Calu3 (cell line): ENCODE data around the gene MSI2. TPM values are rescaled to one million over a fixed set of nuclear protein-coding genes. Genes with fewer than 3 reads are reported as not detected.

Experiments
- BruUV-seq: library from RNA; stranded (reverse); fragments of 400-500 nt; replicated peaks from 2 replicates; lab custom pipeline; 2021; lab: Mats Ljungman, UMichigan
- CTCF ChIA-PET: fragments of 300-600 bp; sonication (Branson Sonifier 250); formaldehyde crosslinking; loops from one replicate; lab custom pipeline; 2022; ENCODE audit warnings: antibody characterized with exemption; lab: Charles Lee
- DNase-seq: peaks from one replicate; pipeline ENCODE4 v3.0.0; 2022
- H3K27ac Mint-ChIP-seq: one replicate; pipeline ENCODE4 v1.8.0; 2022; ENCODE audit warnings: mixed read lengths; ENCODE audit not compliant: unreplicated experiment
- H3K27me3 Mint-ChIP-seq: one replicate; pipeline ENCODE4 v1.8.0; 2022; ENCODE audit warnings: mixed read lengths; ENCODE audit not compliant: unreplicated experiment
- H3K36me3 Mint-ChIP-seq: one replicate; pipeline ENCODE4 v1.8.0; 2022; ENCODE audit warnings: mild to moderate bottlenecking, moderate library complexity, mixed read lengths; ENCODE audit not compliant: insufficient read depth, unreplicated experiment
- H3K4me1 Mint-ChIP-seq: one replicate; pipeline ENCODE4 v1.8.0; 2022; ENCODE audit warnings: mild to moderate bottlenecking, low read depth, mixed read lengths; ENCODE audit not compliant: unreplicated experiment
- H3K4me3 Mint-ChIP-seq: one replicate; pipeline ENCODE4 v1.8.0; 2022; ENCODE audit warnings: mild to moderate bottlenecking, low read depth, moderate library complexity, mixed read lengths; ENCODE audit not compliant: unreplicated experiment
- H3K9me3 Mint-ChIP-seq: one replicate; pipeline ENCODE4 v1.8.0; 2022; ENCODE audit warnings: low read depth, mixed read lengths; ENCODE audit not compliant: unreplicated experiment
- intact Hi-C: fragments of 100-400 bp; cut with micrococcal nuclease; formaldehyde crosslinking; loops from one replicate; pipeline ENCODE4 v1.10.0; 2022; ENCODE audit not compliant: unreplicated experiment
- total RNA-seq: library from RNA; stranded (reverse); gene quantifications from 2 replicates; pipeline ENCODE4 v1.2.3, GENCODE V29; 2022
- TF ChIP-seq, protein P1 (sequence below): fragments of 200-600 bp; IDR thresholded peaks from one replicate; pipeline ENCODE4 v1.8.0; 2022; ENCODE audit warnings: antibody characterized with exemption; ENCODE audit not compliant: unreplicated experiment

Gene MSI2
- total RNA-seq, 1 experiment from 2014 or later: 66.4 TPM

DNA sequence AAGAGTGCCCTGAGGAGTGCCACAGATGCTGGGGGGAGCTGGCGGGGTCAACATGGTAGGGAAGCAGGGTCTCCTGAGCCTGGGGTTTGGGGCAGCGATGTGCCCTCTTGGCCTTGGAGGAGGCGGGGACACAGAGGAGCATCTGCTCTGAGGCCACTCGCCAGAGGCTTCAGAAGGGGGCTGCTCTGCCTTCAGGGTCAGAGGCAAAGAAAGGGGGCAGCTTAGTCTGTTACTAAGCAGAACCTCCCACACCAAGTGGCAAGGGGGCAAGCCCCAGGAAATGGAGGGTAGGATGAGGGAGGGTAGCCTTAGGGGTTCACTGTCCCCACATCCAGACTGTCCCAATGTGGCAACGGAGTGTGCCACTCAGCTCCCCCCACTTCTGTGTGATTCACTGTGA lies 470.5 kb downstream of the MSI2 start:
- no peaks in the 10 kb centered on the region for H3K36me3 Mint-ChIP-seq
- peaks cover 88% of the 10 kb centered on the region for H3K27me3 Mint-ChIP-seq
- no peak for DNase-seq
- H3K27ac Mint-ChIP-seq: no peak overlapping the region
- H3K4me3 Mint-ChIP-seq: no peak overlapping the region
- TF ChIP-seq, protein P1, sequence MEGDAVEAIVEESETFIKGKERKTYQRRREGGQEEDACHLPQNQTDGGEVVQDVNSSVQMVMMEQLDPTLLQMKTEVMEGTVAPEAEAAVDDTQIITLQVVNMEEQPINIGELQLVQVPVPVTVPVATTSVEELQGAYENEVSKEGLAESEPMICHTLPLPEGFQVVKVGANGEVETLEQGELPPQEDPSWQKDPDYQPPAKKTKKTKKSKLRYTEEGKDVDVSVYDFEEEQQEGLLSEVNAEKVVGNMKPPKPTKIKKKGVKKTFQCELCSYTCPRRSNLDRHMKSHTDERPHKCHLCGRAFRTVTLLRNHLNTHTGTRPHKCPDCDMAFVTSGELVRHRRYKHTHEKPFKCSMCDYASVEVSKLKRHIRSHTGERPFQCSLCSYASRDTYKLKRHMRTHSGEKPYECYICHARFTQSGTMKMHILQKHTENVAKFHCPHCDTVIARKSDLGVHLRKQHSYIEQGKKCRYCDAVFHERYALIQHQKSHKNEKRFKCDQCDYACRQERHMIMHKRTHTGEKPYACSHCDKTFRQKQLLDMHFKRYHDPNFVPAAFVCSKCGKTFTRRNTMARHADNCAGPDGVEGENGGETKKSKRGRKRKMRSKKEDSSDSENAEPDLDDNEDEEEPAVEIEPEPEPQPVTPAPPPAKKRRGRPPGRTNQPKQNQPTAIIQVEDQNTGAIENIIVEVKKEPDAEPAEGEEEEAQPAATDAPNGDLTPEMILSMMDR: no peak
- intact Hi-C loops: no loop called here
- no peaks in the 10 kb centered on the region for H3K4me1 Mint-ChIP-seq
- no peaks in the 10 kb centered on the region for H3K9me3 Mint-ChIP-seq
- BruUV-seq: no TSS peak
- CTCF ChIA-PET: no interaction called here

DNA sequence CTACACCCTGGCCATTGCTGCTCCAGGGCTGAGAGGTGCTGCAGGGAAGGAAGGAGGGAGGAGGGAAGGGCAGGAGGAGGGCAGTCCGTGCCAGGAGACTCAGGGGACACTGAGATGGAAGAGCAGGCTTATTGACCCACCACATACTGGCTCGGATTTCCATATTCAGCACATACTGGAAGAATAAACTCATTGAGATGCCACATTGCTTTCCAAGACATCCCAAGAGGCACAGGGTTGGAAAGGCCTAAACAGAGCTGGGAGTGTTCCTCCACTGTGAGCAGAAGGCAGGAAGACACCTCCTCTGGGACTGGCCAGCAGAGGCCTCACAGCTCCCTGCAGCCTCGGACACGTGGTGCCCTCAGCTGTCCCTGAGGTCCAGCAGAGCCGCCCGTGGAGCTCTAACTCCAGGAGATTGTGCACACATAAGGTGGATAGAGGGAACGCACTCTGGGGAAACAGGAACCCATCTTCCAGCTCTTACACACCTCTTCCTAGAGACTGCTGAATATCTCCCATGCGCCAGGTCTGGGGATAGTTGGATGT lies 471.4 kb downstream of the MSI2 start:
- intact Hi-C loops: no loop called here
- BruUV-seq: no TSS peak
- DNase-seq: no peak
- CTCF ChIA-PET: no interaction called here
- Mint-ChIP-seq H3K4me1 (no peaks in the 10 kb centered on the region), H3K27ac (no peak overlapping the region), H3K27me3 (peaks cover 82% of the 10 kb centered on the region), H3K36me3 (no peaks in the 10 kb centered on the region), H3K9me3 (no peaks in the 10 kb centered on the region), H3K4me3 (no peak overlapping the region)
- TF ChIP-seq, protein P1: no peak

DNA sequence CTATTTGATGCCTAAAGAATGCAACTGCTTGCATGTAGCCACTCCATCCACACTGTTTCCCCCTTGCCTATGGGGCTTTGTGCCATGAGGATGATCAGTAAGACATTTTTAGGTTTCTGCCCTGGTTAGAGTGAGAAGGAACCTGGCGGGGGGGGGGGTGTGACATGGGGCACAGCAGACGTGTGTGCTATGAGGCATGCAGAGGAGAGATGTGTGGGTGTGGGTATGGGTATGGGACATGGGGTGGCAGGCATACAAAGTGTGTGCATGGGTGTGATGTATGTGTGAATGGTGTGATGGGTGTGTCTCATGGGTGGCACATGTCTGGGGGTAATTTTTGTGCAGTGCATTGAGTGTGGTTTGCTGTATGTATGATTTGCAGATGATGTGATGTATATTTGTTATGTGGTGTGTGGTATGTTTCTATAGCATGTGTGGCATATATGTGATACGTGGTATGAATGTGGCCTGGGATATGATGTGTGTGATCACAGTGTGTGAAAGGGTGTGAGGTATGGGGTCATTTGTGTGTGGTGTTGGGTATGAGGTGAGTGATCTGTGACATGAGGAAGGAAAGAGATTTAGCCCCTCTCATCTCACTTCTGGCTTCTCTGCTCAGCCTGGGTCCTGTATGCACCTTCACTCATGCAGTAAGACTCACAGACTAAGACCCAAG lies 473.8 kb downstream of the MSI2 start:
- no peaks in the 10 kb centered on the region for H3K9me3 Mint-ChIP-seq
- H3K4me3 Mint-ChIP-seq: no peak overlapping the region
- intact Hi-C loops: no loop called here
- no peak overlapping the region for H3K27ac Mint-ChIP-seq
- no TSS peak for BruUV-seq
- no peaks in the 10 kb centered on the region for H3K36me3 Mint-ChIP-seq
- H3K27me3 Mint-ChIP-seq: peaks cover 88% of the 10 kb centered on the region
- no peak for DNase-seq
- TF ChIP-seq, protein P1: no peak
- H3K4me1 Mint-ChIP-seq: no peaks in the 10 kb centered on the region
- CTCF ChIA-PET: no interaction called here

DNA sequence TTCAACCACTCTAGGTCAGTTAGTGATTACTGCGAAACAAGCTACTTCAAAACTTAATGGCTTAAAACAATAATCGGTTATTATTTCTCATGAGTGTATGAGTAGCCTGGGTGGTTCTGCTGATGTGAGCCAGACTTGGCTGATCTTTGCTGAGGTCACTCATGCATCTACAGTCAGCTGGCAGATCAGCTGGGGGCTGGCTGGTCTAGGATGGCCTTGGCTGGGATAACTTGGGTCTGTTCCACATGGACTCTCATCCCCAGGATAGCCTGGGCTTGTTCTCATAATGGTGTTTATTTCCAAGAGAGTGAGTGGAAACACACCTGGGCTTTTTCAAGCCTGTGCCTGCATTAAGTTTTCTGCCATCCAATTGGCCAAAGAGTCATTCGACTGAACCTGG lies 475.7 kb downstream of the MSI2 start:
- Mint-ChIP-seq H3K36me3 (no peaks in the 10 kb centered on the region), H3K27ac (no peak overlapping the region), H3K4me1 (no peaks in the 10 kb centered on the region), H3K4me3 (no peak overlapping the region), H3K9me3 (no peaks in the 10 kb centered on the region), H3K27me3 (peaks cover 71% of the 10 kb centered on the region)
- TF ChIP-seq, protein P1: no peak
- no peak for DNase-seq
- intact Hi-C loops: no loop called here
- CTCF ChIA-PET: interaction anchor here (0.7 kb wide), 1 partner anchor 16 kb away, joined by 3 read pairs; no protein-coding TSS in a partner anchor
- BruUV-seq: no TSS peak
